Fibroblast of villous mesenchyme (primary cell): Measurements from ENCODE around the gene INSRR. TPM values are rescaled to one million over a fixed set of nuclear protein-coding genes. Genes with fewer than 3 reads are reported as not detected.

Source experiments
- DNase-seq: peaks from one replicate; pipeline ENCODE4 v3.0.0-alpha.2; 2010; ENCODE audit warnings: low read depth
- H3K4me3 ChIP-seq: 2 replicates; pipeline ENCODE4 v1.5.1; 2011; ENCODE audit warnings: low read depth, mild to moderate bottlenecking, low read length
- CTCF ChIP-seq: IDR thresholded peaks from 2 replicates; pipeline ENCODE4 v1.5.1; 2012; ENCODE audit warnings: low read depth, mild to moderate bottlenecking, low read length; ENCODE audit not compliant: insufficient read depth
- total RNA-seq: library from RNA; depleted of rRNA; stranded (reverse); fragments of >200 nt; gene quantifications from 2 replicates; pipeline ENCODE4 v1.2.3, GENCODE V29; 2012

INSRR gene
- total RNA-seq, 1 donor: not detected

- TF ChIP-seq CTCF: no peak
- peak; percentile 74 for DNase-seq
- no peak overlapping the region for H3K4me3 ChIP-seq
These were observed 39.2 kb upstream of the INSRR start for GRCh38 chr1:156898161-156898566.

GRCh38 chr1:156897078-156897825 is 38.3 kb upstream of the INSRR start:
- peak; percentile 72 for DNase-seq
- no peak for TF ChIP-seq CTCF
- H3K4me3 ChIP-seq: no peak overlapping the region

GRCh38 chr1:156896490-156897033 is 37.6 kb upstream of the INSRR start:
- no peak overlapping the region for H3K4me3 ChIP-seq
- no peak for TF ChIP-seq CTCF
- peak; percentile 84 for DNase-seq

GRCh38 chr1:156895927-156896326 is 37.0 kb upstream of the INSRR start:
- no peak for DNase-seq
- no peak for TF ChIP-seq CTCF
- H3K4me3 ChIP-seq: no peak overlapping the region

- DNase-seq: peak; percentile 69
- TF ChIP-seq CTCF: no peak
- peak overlapping the region; percentile 65 for H3K4me3 ChIP-seq
These were observed 36.5 kb upstream of the INSRR start for GRCh38 chr1:156895455-156895812.

- peak; percentile 51 for DNase-seq
- peak overlapping the region; percentile 65 for H3K4me3 ChIP-seq
- no peak for TF ChIP-seq CTCF
These were observed 36.0 kb upstream of the INSRR start for GRCh38 chr1:156894711-156895454.
